Thyroid gland (tissue), 4 donors: ENCODE data around the gene CCN2.

Experiments used
- POLR2A ChIP-seq, 2 donors: fragments of 450-650 bp; IDR thresholded peaks; one replicate each; pipeline ENCODE4 v1.6.1; 2017; ENCODE audit warnings: antibody characterized with exemption in 2 of 2, mild to moderate bottlenecking in 2 of 2, moderate library complexity in 1 of 2
- TF ChIP-seq, protein P1 (sequence below), 6 experiments: fragments of 200-600 bp in 3 of 6; fragments of 450-650 bp in 3 of 6; sonication (generic) in 3 of 6; IDR thresholded peaks; one replicate each; pipeline ENCODE4 v1.5.1; 2016 to 2019; ENCODE audit warnings: antibody characterized with exemption in 6 of 6, mild to moderate bottlenecking in 2 of 6, inconsistent platforms in 1 of 6, moderate library complexity in 1 of 6

DNA sequence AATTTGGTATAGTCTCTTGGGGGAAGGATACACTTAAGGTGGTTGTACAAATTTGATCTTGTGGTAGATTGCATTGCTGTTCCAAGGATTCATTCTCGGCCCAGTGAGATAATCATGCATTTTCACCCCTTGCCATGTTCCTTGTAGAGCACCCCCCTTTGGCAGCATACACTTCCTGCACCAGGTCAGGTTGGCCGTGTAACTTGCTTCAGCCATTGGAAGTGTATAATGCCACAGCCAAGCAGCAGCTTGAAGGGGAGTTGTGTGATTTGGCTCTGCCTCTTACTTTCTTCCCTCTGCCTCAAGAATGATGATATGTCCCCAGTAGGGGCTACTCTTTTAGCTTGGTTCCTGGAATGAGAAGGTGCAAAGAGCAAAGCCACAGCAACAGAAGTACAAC, 21.9 kb downstream of the CCN2 start:
- TF ChIP-seq POLR2A (IDR thresholded peaks at IDR 0.05): no peak
- TF ChIP-seq, protein P1, sequence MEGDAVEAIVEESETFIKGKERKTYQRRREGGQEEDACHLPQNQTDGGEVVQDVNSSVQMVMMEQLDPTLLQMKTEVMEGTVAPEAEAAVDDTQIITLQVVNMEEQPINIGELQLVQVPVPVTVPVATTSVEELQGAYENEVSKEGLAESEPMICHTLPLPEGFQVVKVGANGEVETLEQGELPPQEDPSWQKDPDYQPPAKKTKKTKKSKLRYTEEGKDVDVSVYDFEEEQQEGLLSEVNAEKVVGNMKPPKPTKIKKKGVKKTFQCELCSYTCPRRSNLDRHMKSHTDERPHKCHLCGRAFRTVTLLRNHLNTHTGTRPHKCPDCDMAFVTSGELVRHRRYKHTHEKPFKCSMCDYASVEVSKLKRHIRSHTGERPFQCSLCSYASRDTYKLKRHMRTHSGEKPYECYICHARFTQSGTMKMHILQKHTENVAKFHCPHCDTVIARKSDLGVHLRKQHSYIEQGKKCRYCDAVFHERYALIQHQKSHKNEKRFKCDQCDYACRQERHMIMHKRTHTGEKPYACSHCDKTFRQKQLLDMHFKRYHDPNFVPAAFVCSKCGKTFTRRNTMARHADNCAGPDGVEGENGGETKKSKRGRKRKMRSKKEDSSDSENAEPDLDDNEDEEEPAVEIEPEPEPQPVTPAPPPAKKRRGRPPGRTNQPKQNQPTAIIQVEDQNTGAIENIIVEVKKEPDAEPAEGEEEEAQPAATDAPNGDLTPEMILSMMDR (IDR thresholded peaks at IDR 0.05): no peak
